ENCODE results near the gene OS9.

GRCh38 chr12:57746025-57746424 lies 52.1 kb downstream of the OS9 start:
- TF ChIP-seq POLR2AphosphoS5 (IDR thresholded peaks at IDR 0.05; ENCODE audit: low read depth, low read length) (no peak), TAF1 (IDR thresholded peaks at IDR 0.05; ENCODE audit: low read depth, low read length) (no peak), POLR2A (IDR thresholded peaks at IDR 0.05; ENCODE audit: low read depth, low read length) (no peak)

All from GM12891 (cell line).